Mucosa of gallbladder (tissue), 1 donor: Measurements from ENCODE around the gene OSBPL10. TPM values are rescaled to one million over a fixed set of nuclear protein-coding genes. Genes with fewer than 3 reads are reported as not detected.
A peak's percentile ranks its signal among the peaks of the same experiment; 100 is the strongest.
"Not testable (repeated sequence)": the region's sequence is repeated elsewhere in the genome, so short reads cannot be mapped to it uniquely, and the experiment has no call there.

Source experiments
- DNase-seq: peaks from one replicate; pipeline ENCODE4 v3.0.0-alpha.2; 2020; ENCODE audit warnings: low spot score
- total RNA-seq: library from RNA; stranded (reverse); gene quantifications from one replicate; pipeline ENCODE4 v1.2.1, GENCODE V29; 2021
- donor health status: DM: no; HTN: no; CAD: no.

OSBPL10 gene, protein sequence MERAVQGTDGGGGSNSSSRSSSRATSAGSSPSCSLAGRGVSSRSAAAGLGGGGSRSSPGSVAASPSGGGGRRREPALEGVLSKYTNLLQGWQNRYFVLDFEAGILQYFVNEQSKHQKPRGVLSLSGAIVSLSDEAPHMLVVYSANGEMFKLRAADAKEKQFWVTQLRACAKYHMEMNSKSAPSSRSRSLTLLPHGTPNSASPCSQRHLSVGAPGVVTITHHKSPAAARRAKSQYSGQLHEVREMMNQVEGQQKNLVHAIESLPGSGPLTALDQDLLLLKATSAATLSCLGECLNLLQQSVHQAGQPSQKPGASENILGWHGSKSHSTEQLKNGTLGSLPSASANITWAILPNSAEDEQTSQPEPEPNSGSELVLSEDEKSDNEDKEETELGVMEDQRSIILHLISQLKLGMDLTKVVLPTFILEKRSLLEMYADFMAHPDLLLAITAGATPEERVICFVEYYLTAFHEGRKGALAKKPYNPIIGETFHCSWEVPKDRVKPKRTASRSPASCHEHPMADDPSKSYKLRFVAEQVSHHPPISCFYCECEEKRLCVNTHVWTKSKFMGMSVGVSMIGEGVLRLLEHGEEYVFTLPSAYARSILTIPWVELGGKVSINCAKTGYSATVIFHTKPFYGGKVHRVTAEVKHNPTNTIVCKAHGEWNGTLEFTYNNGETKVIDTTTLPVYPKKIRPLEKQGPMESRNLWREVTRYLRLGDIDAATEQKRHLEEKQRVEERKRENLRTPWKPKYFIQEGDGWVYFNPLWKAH
- total RNA-seq: 70.6 TPM

DNA sequence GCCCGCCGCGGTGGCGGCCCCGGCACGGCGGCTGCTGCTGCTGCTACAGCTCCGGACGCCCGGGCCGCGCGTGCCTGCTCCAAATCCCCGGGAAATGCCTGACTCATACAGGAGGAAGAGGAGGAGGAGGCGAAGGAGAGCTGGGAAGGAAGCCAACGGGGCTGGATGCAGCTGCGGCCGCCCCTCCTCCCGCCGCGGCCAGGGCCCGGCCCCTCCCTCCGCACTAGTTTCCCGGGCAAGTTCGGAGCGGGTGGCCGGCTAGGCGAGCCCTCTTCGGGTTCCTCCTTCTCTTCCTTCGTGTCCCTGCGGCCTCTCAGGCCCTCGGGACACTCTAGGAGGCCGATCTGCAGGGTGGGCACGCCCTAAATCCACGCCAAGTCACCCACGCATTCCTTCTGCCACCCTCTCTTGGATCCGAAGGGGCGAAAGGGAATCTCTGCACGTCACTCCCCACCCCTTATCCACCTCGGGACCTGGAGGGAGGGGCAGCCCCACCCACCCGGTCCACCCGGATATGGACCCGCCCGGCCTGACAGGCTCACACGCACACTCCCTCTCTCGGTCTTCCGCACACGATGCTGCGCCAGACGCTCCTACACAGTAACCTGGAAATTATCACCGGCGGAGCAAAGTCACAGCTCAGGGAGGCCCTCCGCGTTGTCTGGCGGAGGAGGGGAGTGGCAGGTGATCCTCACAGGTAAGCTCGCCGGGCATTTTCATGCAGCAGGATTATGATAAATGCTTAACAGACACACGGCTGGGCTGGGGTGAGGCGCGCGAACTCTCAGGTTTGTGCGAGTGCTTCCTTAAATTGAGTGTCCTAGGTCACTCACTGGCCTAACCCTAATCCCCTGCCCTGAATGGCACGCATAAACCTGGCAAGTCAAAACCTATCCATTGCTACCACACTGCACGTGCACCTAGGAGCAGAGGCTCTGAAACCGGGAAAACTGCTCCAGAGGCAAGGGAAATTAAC is at the start of gene OSBPL10, which contains the start of gene ZNF860:
Gene OSBPL10, minus strand, starts transcription at position 57 of the 976 bp plus-strand sequence. CDS start 83 bp downstream, outside the sequence.
Gene ZNF860, plus strand, starts transcription at position 545 of the 976 bp plus-strand sequence. CDS start 7,330 bp downstream, outside the sequence.
- DNase-seq: peak; percentile 91

DNA sequence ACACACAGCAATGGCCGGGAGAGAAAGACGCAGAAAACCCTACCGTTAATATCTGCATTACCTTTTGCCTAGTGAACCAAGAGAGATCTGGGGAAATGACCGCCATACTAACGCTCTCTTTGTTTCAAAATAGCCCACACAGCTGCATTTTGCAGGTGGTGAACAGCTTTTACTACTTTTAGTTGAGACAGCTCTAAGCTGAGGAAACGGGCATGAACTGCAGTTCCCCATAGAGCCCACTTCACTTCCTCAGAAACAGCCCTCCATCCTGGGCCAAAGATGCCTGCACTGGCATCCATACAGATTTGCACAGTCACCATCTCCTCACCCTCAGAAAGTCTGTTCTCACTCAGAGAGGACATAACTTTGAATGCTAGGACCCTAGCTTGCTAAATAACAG is 45.5 kb upstream of the OSBPL10 start:
- DNase-seq: no peak

DNA sequence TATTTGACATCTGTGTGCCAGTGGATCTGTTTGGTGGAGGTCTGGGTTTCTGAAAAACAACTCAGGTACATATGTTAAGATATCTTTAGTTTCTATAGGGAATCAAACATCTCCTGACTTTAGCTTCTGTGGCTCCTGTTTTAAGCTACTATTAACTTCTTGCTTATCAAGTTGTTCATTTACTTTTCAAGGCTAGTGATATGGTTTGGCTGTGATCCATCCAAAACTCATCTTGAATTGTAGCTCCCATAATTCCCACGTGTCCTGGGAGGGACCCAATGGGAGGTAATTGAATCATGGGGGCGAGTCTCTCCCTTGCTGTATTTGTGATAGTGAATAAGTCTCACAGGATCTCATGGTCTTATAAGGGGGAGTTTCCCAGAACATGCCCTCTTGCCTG is 41.9 kb upstream of the OSBPL10 start:
- DNase-seq: no peak

DNA sequence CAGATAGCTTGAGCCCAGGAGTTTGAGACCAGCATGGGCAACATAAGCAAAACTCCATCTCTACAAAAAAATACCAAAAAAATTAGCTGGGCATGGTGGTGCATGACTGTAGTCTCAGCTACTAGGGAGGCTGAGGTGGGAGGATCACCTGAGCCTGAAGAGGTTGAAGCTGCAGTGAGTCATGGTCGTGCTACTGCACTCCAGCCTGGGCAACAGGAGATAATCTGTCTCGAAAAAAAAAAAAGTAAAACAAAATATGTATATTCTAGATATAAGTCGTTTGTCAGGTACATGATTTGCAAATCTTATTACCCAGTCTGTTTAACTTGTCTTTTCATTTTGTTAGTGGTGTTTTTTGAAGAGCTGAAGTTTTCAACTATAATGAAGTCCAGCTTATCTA is 40.7 kb upstream of the OSBPL10 start:
- no peak for DNase-seq

DNA sequence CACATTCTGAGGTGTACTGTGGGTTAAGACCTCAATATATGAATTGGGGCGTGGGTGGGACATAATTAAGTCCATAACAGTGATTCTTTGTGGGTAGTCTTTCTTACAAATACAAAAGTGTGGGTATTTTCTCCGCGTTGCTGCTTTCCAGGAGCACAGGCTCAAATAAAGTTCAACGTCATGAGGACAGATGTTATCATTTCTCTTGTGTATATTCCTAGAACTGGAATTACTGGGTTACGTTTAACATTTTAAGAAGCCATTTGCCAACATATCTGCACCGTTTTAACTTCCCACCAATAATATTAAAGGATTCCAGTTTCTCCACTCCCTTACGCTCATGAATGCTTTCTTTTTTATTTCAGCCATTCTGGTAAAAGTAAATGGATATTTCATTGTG is 40.1 kb upstream of the OSBPL10 start:
- no peak for DNase-seq

DNA sequence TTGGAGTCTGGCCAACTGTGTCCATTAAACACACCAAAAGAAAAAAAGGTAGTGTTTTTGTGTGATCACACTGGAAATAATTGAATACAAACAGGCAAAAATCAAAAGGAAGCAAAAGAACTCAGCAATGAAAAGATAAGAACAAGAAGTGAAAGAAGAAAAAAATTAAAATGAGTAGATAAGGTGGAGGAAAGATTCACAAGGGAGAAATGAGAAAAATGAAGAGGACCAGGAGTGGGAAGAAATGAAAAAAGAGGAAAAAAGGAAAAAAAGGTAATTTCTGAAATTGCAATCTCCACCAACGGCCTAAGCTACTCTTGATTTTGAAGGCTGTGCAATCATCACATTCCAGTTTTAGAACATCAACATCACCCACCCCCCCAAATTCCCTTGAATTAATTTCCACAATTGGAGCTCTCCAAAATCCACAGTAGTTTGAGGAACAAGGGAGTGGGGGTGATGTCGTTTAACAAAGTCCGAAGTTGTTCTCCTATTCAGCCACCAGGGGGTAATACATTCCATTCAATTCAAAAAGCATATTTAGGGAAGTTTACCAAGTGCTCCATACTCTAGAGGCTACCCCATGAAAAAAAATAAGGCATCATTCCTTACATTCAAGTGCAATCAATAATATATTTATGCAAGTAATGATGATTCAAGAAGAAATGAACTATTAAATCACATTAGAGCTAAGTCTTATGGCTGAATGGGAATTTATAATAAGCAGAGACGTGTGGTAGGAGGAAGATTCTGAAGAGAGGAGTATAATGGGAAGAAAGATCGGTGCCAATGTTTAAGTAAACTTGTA is 37.9 kb upstream of the OSBPL10 start:
- no peak for DNase-seq

DNA sequence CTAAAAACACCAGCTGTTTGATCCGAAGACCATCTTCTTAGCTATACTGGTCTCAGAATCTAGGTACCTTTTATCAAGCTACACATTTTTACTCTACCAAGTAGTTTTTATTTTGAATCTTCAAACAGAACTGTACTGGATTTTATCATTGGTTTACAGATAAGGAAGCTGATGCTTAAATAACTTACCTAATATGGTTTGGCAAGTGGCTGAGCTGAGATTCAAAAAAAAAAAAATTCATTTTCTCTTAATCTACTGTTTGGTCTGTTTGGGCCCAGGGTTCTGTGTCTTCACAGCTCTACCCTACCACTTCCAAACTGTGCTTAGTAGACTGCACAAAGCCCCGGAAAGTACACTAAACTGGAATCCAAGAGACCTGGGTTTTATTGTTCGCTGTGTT is 36.2 kb upstream of the OSBPL10 start:
- DNase-seq: no peak

DNA sequence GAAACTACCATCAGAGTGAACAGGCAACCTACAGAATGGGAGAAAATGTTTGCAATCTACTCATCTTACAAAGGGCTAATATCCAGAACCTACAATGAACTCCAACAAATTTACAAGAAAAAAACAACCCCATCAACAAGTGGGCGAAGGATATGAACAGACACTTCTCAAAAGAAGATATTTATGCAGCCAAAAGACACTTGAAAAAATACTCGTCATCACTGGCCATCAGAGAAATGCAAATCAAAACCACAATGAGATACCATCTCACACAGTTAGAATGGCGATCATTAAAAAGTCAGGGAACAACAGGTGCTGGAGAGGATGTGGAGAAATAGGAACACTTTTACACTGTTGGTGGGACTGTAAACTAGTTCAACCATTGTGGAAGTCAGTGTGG is 34.6 kb upstream of the OSBPL10 start:
- DNase-seq: not testable (repeated sequence)

DNA sequence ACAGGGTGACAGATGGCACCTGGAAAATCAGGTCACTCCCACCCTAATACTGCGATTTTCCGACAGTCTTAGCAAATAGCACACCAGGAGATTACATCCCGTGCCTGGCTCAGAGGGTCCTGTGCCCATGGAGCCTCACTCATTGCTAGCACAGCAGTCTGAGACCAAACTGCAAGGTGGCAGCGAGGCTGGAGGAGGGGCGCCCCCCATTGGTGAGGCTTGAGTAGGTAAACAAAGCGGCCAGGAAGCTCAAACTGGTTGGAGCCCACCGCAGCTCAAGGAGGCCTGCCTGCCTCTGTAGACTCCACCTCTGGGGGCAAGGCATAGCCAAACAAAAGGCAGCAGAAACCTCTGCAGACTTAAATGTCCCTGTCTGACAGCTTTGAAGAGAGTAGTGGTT is 29.6 kb upstream of the OSBPL10 start:
- not testable (repeated sequence) for DNase-seq

DNA sequence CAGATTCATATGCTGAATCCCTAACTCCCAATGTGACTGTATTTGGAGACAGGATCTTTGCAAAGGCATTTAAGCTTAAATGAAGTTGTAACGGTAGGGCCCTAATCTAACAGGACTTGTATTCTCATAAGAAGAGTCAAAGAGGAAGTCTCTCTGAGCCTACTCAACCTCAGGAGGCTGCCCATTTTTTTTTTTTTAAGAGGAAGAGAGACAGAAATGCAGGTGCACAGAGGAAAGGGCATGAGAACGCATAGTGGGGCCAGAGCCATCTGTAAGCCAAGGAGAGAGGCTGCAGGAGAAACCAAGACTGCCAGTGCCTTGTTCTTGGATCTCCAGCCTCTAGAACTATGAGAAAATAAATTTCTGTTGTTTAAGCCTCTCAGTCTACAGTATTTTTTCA is 28.9 kb upstream of the OSBPL10 start:
- DNase-seq: no peak

DNA sequence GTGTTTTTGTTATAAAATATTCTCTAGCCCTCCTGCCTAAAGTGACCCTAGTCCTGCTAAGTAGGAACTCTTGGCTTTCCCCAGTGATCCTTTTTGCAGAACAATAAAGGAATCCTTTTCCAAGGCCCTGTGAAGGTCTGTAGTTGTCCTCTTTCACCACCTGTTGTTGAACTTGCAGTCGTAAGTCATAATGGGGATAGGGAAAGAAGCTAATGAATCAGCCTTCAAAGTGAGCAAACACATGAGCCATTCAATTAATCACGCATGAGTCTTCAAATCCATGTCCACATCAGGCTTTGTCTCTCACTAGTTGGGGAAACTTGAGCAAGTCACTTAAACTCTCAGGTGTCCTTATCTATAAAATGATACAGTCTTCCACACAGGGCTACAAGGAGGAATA is 28.0 kb upstream of the OSBPL10 start:
- DNase-seq: no peak

DNA sequence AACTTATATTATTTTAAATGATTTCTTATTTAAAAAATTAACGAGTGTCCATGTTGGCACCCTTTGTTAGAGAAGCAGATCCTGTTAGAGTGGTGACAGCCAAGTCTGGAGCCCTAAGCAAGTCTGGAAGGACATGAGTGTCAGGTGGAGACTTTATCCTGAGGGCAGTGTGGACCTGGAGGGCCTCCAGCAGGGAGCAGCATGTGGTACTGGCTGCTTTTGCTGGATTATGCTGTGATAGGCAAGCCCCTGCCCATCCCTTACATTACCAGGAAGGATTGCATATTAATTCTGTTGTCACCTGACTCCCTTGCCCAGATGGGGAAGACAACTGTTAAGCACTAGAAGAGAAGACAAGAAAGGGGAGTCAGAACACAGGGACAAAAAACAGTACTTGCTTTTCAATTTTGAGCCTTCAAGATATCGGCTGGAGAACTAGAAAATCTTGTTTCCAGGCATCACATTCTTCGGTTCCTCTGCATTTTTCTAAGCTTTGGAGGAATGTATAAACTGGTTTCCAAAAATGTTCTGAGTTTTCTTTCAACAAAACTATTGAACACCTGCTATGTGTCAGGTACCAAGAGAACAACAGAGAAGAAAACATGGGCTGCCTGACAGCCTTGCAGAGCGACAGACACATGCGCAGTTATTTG is 23.2 kb upstream of the OSBPL10 start:
- no peak for DNase-seq

DNA sequence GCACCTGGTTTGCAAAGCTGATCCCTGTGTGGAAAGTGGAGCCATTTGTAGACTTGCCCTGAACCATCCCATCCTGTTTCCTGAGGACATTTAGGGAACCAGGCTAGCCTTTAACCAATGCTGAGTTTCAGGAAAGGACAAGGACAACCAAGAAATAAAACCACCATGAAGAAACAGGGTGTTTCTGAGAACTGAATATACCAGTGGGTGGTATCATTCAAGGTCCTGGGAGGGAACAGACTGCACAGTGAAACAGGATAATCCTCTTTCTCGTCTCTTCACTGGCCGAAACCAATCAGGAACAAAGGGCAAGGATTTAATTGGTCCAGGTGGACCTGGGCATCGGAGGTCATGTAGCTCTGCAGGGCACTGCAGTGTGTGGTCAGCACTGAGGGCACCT is 22.3 kb upstream of the OSBPL10 start:
- DNase-seq: no peak

DNA sequence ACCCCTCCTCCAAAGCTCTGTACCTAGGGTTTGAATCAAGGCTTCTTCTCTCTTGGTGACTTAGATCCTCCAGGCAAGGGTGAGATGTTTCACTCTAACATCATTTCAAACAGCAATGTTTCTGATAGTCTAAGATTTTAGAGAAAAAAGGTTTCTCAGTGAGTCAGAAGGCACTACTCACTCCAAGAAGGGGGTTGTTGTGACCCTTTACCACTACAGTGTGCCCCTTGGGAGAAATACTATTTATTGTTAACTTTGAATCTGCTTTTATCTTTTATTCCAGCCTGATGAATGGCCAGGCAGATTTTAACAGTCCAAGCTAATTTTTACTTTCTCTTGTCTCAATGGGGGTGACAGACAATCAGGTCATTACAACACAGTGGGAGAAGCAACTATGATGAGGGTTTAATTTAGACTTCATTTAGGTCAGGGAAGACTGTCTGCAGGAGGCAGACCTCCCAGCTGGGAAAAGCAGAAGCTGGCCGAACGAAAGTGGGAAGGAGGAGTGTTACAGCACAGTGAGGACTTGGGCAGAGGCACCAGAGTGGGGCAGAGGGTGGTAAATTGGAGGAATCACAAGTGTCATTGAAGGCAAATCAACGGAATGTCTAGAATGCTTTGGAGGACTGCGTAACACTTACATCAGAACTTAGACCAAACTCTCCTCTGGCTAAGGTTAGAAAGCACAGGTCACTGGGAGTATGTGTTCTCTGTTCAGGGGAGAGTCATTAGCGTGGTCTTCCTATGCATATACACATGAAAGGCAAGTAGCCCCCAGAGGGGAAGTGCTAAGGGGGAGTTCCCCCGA is 21.7 kb upstream of the OSBPL10 start:
- DNase-seq: no peak

DNA sequence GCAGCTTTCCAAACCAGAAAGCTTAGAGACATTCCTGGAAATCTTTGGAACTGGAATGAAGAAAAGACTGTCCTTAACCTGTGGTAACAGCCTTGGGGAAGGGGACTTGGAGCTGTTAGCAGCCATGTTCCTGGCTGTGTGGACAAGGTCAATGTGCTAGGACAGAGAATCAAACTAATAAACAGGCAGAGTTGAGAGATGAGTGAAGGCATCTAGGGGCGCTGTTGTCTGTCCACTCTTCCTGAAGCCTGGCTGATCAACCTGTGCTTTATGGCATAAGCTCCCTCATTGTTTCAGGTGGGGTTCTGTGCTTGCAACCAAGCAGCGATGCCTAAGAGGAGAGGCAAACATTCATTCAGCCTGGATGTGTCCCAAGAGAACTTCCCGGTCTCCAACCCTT is 19.8 kb upstream of the OSBPL10 start:
- DNase-seq: no peak

DNA sequence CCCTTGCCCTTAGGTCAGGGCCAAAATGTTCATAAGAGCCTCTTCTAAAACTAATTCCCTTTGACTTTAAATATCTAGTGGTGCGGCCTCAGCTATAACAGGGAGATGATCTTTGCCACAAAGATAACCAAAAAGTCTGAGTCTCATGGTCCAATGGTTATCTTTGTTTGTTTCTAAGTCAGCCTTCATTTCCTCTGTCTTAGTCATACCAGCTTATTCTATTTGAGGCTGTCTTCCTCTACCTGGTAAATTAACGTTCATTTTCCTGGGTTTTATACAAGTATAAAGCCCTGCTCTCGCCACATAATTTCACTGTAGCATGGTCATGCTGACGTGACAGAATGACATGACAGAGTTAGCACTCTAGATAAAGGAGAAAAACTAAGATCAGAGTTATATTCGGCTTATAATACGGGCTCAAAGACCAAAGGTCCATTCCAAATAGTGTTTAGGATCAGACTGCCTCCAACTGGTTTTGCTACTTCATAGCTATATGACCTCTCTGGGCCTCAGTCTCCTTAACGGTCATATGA is 18.9 kb upstream of the OSBPL10 start:
- no peak for DNase-seq

DNA sequence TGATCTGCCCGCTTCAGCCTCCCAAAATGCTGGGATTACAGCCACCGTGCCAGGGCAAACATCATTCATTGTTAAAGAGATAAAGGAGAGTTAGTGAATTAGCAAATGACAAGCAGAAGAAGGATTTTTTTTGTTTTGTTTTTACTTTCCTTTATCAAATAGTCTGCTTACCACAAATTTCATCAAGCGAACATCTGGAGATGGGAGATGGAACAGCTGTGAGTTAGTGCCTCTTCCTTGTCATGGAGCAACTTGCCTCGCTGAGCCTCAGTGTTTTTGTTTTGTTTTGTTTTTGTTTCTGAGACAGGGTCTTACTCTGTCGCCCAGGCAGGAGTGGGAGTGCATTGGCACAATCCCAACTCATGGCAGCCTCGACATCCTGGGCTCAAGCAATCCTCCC is 16.4 kb upstream of the OSBPL10 start:
- no peak for DNase-seq

DNA sequence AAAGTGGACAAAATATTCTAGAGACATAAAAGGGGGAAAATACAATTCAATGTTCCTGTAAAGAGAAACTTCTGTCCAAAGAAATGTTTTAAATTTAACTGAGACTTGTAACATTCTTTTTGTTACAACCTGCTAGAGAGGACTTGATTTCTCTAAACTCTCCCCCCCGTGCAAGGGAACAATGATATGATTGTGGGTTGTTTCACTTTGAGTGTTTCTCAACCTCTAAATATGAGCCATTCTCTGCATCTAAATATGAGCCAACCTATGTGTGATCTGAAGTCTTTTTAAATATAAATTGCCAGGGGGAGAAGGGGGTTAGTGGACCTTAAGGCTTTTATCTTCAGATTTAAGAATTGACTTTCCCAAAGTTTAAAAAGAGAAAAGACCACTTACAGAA is 15.1 kb upstream of the OSBPL10 start:
- no peak for DNase-seq

DNA sequence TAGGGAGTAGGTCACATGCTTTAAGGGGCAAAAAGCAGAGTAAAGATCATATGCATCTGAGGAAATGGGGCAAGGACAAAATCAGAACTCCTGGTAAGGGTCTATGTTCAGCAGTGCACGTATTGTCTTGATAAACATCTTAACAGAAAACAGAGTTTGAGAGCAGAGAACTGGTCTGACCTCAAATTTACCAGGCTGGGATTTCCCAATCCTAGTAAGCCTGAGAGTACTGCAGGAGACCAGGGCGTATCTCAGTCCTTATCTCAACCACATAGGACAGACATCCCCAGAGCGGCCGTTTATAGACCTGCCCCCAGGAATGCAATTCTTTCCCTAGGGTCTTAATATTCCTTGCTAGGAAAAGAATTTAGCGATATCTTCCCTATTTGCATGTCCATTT is 14.0 kb upstream of the OSBPL10 start:
- not testable (repeated sequence) for DNase-seq
